Smooth muscle cell (in vitro differentiated cells): ENCODE data around the gene ICE1. TPM values are rescaled to one million over a fixed set of nuclear protein-coding genes. Genes with fewer than 3 reads are reported as not detected.

Experiments used
- DNase-seq: peaks from one replicate; lab custom pipeline; 2025; ENCODE audit not compliant: unreplicated experiment; lab: John Stamatoyannopoulos, UW
- H2AFZ ChIP-seq: fragments of 200-600 bp; sonication (generic); 2 replicates; pipeline ENCODE4 v1.6.0; 2016; ENCODE audit warnings: antibody characterized with exemption, low read depth, mild to moderate bottlenecking
- H3F3A ChIP-seq: fragments of 200-600 bp; sonication (generic); 2 replicates; pipeline ENCODE4 v1.6.0; 2017; ENCODE audit warnings: antibody characterized with exemption, low read depth
- H3K27ac ChIP-seq: fragments of 200-600 bp; sonication (generic); 2 replicates; pipeline ENCODE4 v1.5.1; 2016; ENCODE audit warnings: low read depth, mild to moderate bottlenecking
- H3K27me3 ChIP-seq: fragments of 200-600 bp; sonication (generic); 2 replicates; pipeline ENCODE4 v1.6.1; 2016; ENCODE audit warnings: low read depth, mild to moderate bottlenecking
- H3K36me3 ChIP-seq: fragments of 200-600 bp; sonication (generic); 2 replicates; pipeline ENCODE4 v1.5.1; 2016; ENCODE audit warnings: low read depth
- H3K4me1 ChIP-seq: fragments of 200-600 bp; sonication (generic); 2 replicates; pipeline ENCODE4 v1.5.1; 2016; ENCODE audit warnings: low read depth
- H3K4me2 ChIP-seq: fragments of 200-600 bp; sonication (generic); 2 replicates; pipeline ENCODE4 v1.6.0; 2016; ENCODE audit warnings: mild to moderate bottlenecking
- H3K4me3 ChIP-seq: fragments of 200-600 bp; sonication (generic); 2 replicates; pipeline ENCODE4 v1.5.1; 2016; ENCODE audit warnings: mild to moderate bottlenecking
- H3K79me2 ChIP-seq: fragments of 200-600 bp; sonication (generic); 2 replicates; pipeline ENCODE4 v1.6.0; 2016; ENCODE audit warnings: low read depth, mild to moderate bottlenecking
- H3K9ac ChIP-seq: fragments of 200-600 bp; sonication (generic); 2 replicates; pipeline ENCODE4 v1.6.0; 2016; ENCODE audit warnings: low read depth
- H3K9me3 ChIP-seq: fragments of 200-600 bp; sonication (generic); replicated peaks from 2 replicates; pipeline ENCODE4 v1.5.1; 2016; ENCODE audit warnings: low read depth
- H4K20me1 ChIP-seq: fragments of 200-600 bp; sonication (generic); 2 replicates; pipeline ENCODE4 v1.6.0; 2016; ENCODE audit warnings: low read depth
- WGBS: methylation state at CpG from one replicate; pipeline ENCODE4 v1.1.7; 2016; ENCODE audit warnings: low lambda C conversion rate; 5-methylcytosine and 5-hydroxymethylcytosine counted together
- polyA plus RNA-seq: library from polyadenylated mRNA; unstranded; fragments of >200 nt; fragmentation: Nextera tagmentation; extraction: Ambion mirVana; gene quantifications from 2 replicates; pipeline ENCODE4 v1.2.1, GENCODE V29; 2016
- total RNA-seq: library from RNA; depleted of rRNA; stranded (reverse); fragments of >200 nt; gene quantifications from 2 replicates; pipeline ENCODE4 v1.2.3, GENCODE V29; 2014
- TF ChIP-seq, protein P1 (sequence below): fragments of 200-600 bp; sonication (generic); IDR thresholded peaks from 2 replicates; pipeline ENCODE4 v1.5.1; 2017; ENCODE audit warnings: borderline replicate concordance, mild to moderate bottlenecking, antibody characterized with exemption; ENCODE audit not compliant: insufficient read depth, poor library complexity, severe bottlenecking

Gene ICE1
- total and polyA plus RNA-seq, 2 experiments from 2014 or later, result 10.2 to 25.4 TPM

DNA sequence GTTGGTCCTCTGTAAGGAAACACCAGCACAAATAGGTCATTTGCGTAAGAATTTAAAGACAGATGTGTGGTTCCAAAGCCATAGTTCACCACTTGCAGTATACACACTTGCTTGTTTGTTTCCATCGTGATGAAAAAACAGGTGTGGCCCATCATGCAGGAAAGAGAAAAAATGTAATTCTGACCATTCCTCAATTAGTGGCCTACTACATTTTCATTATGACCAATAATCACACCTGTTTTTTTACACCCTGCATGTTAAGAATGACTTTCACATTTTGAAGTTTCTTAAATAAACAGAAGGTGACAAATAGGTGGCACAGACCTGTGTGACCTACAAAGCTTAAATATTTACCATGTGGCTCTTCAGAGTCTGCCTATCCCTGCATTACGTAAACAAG lies 2.2 kb upstream of the ICE1 start:
- peak overlapping the region; percentile 75 for H3K4me2 ChIP-seq
- H3K9me3 ChIP-seq, result no peaks in the 10 kb centered on the region
- peaks cover 12% of the 10 kb centered on the region for H3K4me1 ChIP-seq
- no peaks in the 10 kb centered on the region for H3K36me3 ChIP-seq
- TF ChIP-seq, protein P1, sequence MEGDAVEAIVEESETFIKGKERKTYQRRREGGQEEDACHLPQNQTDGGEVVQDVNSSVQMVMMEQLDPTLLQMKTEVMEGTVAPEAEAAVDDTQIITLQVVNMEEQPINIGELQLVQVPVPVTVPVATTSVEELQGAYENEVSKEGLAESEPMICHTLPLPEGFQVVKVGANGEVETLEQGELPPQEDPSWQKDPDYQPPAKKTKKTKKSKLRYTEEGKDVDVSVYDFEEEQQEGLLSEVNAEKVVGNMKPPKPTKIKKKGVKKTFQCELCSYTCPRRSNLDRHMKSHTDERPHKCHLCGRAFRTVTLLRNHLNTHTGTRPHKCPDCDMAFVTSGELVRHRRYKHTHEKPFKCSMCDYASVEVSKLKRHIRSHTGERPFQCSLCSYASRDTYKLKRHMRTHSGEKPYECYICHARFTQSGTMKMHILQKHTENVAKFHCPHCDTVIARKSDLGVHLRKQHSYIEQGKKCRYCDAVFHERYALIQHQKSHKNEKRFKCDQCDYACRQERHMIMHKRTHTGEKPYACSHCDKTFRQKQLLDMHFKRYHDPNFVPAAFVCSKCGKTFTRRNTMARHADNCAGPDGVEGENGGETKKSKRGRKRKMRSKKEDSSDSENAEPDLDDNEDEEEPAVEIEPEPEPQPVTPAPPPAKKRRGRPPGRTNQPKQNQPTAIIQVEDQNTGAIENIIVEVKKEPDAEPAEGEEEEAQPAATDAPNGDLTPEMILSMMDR, result no peak
- no peak overlapping the region for H3K9ac ChIP-seq
- peak overlapping the region; percentile 64 for H3K27ac ChIP-seq
- H3F3A ChIP-seq, result peaks cover 14% of the 10 kb centered on the region
- 81% methylated on average over 3 of the region's 3 CpGs for WGBS
- peaks cover 21% of the 10 kb centered on the region for H4K20me1 ChIP-seq
- H3K79me2 ChIP-seq, result peaks cover 27% of the 10 kb centered on the region
- H3K27me3 ChIP-seq, result no peaks in the 10 kb centered on the region
- H2AFZ ChIP-seq, result no peak overlapping the region
- DNase-seq, result no peak
- no peak overlapping the region for H3K4me3 ChIP-seq

DNA sequence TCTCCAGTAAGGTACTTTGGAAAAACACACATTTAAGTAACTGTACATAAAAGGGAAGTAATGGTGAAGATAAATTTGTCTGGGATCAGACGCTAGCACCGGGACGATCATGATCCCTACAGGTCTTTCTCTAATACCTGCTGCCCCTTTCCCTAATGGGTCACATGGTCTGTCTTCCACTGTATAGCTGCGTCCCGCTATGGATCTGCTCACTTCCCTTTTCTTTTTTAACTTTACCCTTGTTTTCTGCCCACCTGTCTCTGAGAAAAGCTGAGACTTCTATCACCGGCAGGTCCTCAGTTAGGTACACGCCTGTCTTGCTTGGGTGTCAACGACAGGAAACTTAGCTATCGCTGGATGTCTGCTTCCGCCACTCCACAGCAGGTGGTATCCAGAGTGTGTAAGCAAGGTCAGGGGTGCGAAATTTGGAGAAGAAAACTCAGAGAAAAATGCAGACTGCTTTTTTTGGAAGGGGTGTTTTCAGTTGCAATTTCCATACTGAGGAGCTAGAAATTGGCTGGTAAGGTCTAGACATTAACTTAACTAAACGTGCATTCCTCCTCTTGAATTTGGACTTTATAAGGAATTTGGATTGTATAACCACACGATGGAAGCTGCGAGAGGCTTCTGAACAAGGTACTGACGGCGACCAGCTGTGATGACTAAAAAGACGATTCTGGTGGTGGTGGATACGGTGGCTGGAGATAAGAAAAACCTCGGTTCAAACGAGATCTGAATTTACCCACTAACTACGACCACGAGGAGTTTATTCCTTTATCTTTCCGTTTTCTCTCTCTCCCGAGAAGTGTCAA lies 1.1 kb upstream of the ICE1 start:
- Histone ChIP-seq H3K4me3 (peak overlapping the region; percentile 99), H3K79me2 (peaks cover 38% of the 10 kb centered on the region), H3K4me1 (peaks cover 12% of the 10 kb centered on the region), H3F3A (peaks cover 14% of the 10 kb centered on the region), H3K27ac (peak overlapping the region; percentile 99), H3K27me3 (no peaks in the 10 kb centered on the region), H3K36me3 (no peaks in the 10 kb centered on the region), H3K9ac (peak overlapping the region; percentile 97), H4K20me1 (peaks cover 32% of the 10 kb centered on the region), H2AFZ (peak overlapping the region; percentile 77), H3K9me3 (no peaks in the 10 kb centered on the region), H3K4me2 (peak overlapping the region; percentile 96)
- TF ChIP-seq, protein P1, result no peak
- WGBS, result 18% methylated on average over 24 of the region's 24 CpGs
- no peak for DNase-seq

DNA sequence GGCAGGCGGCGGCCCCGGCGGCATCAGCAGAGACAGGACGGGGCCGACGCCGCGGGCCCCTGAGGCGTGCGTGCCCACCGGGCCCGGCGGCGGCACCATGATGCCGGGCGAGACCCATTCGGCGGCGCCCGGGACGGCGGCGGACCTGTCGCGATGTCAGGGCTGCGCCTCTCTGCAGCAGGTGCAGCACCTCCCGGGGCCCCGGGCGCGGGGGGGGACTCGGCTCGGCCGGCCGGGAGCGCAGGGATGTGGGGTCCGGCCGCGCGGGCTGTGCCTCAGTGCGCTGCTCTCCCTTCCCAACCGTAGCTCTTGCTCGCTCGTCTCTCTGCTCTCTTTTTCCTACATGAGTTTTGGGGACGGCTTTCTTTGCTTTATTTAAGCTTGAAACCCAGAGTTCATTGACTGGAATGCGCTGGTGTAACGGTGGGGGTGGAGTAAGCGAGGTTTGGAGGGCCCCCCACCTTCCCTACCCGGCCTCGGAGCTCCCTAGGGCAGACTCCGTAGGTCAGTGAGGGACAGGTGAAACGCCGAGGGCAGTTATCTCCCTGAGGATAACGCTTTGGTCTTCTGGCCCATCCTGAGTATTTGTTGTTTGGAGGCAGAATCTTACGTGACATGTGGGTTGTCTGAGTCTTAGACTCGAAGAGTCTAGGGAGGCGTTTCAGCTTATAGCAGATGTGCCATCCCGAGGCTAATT lies 490 bp downstream of the ICE1 start:
- peak overlapping the region; percentile 99 for H3K27ac ChIP-seq
- H3K36me3 ChIP-seq, result no peaks in the 10 kb centered on the region
- H3K4me1 ChIP-seq, result peaks cover 12% of the 10 kb centered on the region
- no peaks in the 10 kb centered on the region for H3K9me3 ChIP-seq
- WGBS, result 2% methylated on average over 40 of the region's 58 CpGs
- peaks cover 14% of the 10 kb centered on the region for H3F3A ChIP-seq
- H3K27me3 ChIP-seq, result no peaks in the 10 kb centered on the region
- H4K20me1 ChIP-seq, result peaks cover 48% of the 10 kb centered on the region
- peak overlapping the region; percentile 96 for H3K4me2 ChIP-seq
- H2AFZ ChIP-seq, result peak overlapping the region; percentile 83
- H3K79me2 ChIP-seq, result peaks cover 54% of the 10 kb centered on the region
- no peak for DNase-seq
- H3K4me3 ChIP-seq, result peak overlapping the region; percentile 99
- TF ChIP-seq, protein P1, result no peak
- peak overlapping the region; percentile 97 for H3K9ac ChIP-seq
